Measurements from ENCODE around the gene MON2. TPM values are rescaled to one million over a fixed set of nuclear protein-coding genes. Genes with fewer than 3 reads are reported as not detected.

The MON2 gene
- total and polyA plus RNA-seq, 2 of the 13 experiments (the other 11 are each of a cell fraction or from before 2014, with no cell fraction given) = 10.5 to 24.8 TPM

DNA sequence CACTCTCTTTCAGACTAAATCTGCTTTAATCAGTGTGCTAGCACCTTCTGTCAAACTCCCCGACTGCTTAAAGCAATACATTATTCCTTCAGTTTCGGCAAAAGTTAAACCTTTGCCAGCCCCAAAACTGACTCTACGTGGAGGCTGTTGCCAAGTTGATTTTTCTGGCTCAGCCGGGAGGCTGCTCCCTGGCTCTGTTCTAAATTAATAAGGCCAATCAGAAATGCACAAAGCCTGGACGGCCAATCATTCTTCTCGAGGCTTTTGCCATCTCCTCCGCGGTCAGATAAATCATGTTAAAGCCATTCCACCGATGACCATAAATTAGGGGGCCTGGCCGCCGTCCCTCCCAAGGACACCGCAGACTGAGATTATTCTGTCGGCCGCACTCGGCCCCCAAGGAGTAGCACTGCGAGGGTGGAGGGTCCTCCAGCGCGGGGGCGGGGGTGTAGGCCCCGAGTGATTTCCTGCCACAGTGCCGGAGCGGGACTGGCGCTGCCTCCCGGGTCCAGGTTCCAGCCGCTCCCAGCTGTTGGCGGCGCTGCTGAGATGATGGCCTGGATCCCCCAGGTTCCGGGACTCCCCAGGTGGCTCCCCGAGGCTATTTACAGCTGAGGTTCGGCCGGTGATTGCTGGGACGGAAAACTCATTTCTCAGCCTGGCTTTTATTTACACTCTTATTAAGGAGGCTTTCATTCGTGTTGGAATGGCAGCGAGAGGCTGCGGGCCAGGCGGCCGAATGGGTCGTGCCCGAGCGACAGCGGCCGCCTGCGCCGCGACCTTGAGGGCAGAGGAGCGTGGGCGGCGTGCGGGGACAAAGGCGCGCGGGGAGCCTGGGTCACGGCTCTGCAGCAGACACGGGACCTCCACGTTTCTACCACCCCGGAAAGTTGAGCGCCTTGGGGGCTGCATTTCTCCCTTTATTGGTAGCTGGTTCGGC, 165.1 kb downstream of the MON2 start (continued):
- TF ChIP-seq ZSCAN12 (CRISPR knock-in tag; IDR thresholded peaks at IDR 0.05) (no peak), XBP1 (CRISPR knock-in tag; IDR thresholded peaks at IDR 0.05) (no peak), ZNF451 (CRISPR knock-in tag; IDR thresholded peaks at IDR 0.05) (no peak), ATF7 (IDR thresholded peaks at IDR 0.05) (no peak), ATF7 (CRISPR knock-in tag; IDR thresholded peaks at IDR 0.05) (no peak), SETDB1 (CRISPR knock-in tag; IDR thresholded peaks at IDR 0.05; ENCODE audit: borderline replicate concordance) (no peak), ZNF782 (CRISPR knock-in tag; IDR thresholded peaks at IDR 0.05; ENCODE audit: borderline replicate concordance) (no peak), ZNF256 (CRISPR knock-in tag; conservative IDR thresholded peaks at IDR 0.05) (no peak), ZNF264 (CRISPR knock-in tag; IDR thresholded peaks at IDR 0.05) (no peak), MATR3 (CRISPR knock-in tag; IDR thresholded peaks at IDR 0.05) (no peak), CHD4 (IDR thresholded peaks at IDR 0.05; ENCODE audit: borderline replicate concordance, low read length) (no peak), TEAD3 (CRISPR knock-in tag; optimal IDR thresholded peaks at IDR 0.05; ENCODE audit: borderline replicate concordance) (no peak), NRL (CRISPR knock-in tag; IDR thresholded peaks at IDR 0.05; ENCODE audit: borderline replicate concordance) (no peak), CBX5 (CRISPR knock-in tag; IDR thresholded peaks at IDR 0.05; ENCODE audit: borderline replicate concordance) (no peak), PRMT3 (CRISPR knock-in tag; IDR thresholded peaks at IDR 0.05; ENCODE audit: borderline replicate concordance, low read depth) (no peak), ZNF616 (CRISPR knock-in tag; IDR thresholded peaks at IDR 0.05; ENCODE audit: low read depth) (no peak), KLF9 (CRISPR knock-in tag; IDR thresholded peaks at IDR 0.05; ENCODE audit: low read depth) (no peak), MXD4 (CRISPR knock-in tag; IDR thresholded peaks at IDR 0.05) (no peak), RXRB (CRISPR knock-in tag; IDR thresholded peaks at IDR 0.05; ENCODE audit: borderline replicate concordance) (no peak), KLF11 (CRISPR knock-in tag; IDR thresholded peaks at IDR 0.05) (no peak), ZNF138 (CRISPR knock-in tag; IDR thresholded peaks at IDR 0.05; ENCODE audit: low read depth) (no peak), CHD2 (IDR thresholded peaks at IDR 0.05; ENCODE audit: low read depth, low read length) (no peak)
- TF ChIP-seq, protein P1, sequence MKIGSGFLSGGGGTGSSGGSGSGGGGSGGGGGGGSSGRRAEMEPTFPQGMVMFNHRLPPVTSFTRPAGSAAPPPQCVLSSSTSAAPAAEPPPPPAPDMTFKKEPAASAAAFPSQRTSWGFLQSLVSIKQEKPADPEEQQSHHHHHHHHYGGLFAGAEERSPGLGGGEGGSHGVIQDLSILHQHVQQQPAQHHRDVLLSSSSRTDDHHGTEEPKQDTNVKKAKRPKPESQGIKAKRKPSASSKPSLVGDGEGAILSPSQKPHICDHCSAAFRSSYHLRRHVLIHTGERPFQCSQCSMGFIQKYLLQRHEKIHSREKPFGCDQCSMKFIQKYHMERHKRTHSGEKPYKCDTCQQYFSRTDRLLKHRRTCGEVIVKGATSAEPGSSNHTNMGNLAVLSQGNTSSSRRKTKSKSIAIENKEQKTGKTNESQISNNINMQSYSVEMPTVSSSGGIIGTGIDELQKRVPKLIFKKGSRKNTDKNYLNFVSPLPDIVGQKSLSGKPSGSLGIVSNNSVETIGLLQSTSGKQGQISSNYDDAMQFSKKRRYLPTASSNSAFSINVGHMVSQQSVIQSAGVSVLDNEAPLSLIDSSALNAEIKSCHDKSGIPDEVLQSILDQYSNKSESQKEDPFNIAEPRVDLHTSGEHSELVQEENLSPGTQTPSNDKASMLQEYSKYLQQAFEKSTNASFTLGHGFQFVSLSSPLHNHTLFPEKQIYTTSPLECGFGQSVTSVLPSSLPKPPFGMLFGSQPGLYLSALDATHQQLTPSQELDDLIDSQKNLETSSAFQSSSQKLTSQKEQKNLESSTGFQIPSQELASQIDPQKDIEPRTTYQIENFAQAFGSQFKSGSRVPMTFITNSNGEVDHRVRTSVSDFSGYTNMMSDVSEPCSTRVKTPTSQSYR (CRISPR knock-in tag; IDR thresholded peaks at IDR 0.05; ENCODE audit: borderline replicate concordance) = no peak
- TF ChIP-seq, protein P2, sequence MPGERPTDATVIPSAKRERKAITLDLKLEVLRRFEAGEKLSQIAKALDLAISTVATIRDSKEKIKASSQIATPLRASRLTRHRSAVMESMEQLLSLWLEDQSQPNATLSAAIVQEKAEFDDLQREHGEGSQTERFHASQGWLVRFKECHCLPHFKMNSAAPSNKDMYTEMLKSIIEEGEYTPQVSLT (CRISPR knock-in tag; IDR thresholded peaks at IDR 0.05; ENCODE audit: borderline replicate concordance, low read depth) = no peak
- TF ChIP-seq, protein P3, sequence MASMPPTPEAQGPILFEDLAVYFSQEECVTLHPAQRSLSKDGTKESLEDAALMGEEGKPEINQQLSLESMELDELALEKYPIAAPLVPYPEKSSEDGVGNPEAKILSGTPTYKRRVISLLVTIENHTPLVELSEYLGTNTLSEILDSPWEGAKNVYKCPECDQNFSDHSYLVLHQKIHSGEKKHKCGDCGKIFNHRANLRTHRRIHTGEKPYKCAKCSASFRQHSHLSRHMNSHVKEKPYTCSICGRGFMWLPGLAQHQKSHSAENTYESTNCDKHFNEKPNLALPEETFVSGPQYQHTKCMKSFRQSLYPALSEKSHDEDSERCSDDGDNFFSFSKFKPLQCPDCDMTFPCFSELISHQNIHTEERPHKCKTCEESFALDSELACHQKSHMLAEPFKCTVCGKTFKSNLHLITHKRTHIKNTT (CRISPR knock-in tag; IDR thresholded peaks at IDR 0.05) = no peak
- TF ChIP-seq, protein P4, sequence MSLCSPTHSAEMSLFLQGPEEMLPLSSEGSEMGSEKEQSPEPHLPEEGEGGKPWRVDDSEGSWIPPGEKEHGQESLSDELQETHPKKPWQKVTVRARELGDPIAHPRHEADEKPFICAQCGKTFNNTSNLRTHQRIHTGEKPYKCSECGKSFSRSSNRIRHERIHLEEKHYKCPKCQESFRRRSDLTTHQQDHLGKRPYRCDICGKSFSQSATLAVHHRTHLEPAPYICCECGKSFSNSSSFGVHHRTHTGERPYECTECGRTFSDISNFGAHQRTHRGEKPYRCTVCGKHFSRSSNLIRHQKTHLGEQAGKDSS (CRISPR knock-in tag; IDR thresholded peaks at IDR 0.05; ENCODE audit: borderline replicate concordance, low read depth) = no peak
